Measurements from ENCODE around the gene EDA. TPM values are rescaled to one million over a fixed set of nuclear protein-coding genes. Genes with fewer than 3 reads are reported as not detected.

The EDA gene
- total and polyA plus RNA-seq, 2 of the 13 experiments (the other 11 are each of a cell fraction or from before 2014, with no cell fraction given), result 8.8 to 11.2 TPM

- Histone ChIP-seq H3K4me2 (ENCODE audit: low read depth, low read length) (no peak overlapping the region), H3K4me1 (ENCODE audit: insufficient read depth, low read length) (peaks cover 8% of the 10 kb centered on the region; the same call in 1 of the 2 replicates), H3K36me3 (replicated peaks in 1 of 2; ENCODE audit: control insufficient read depth in 1 of 2, insufficient read depth in 2 of 2, low read length in 2 of 2) (no peaks in the 10 kb centered on the region), H3K27me3 (ENCODE audit: control insufficient read depth in 1 of 2, insufficient read depth in 2 of 2, low read length in 2 of 2) (no peaks in the 10 kb centered on the region), H3K4me3 (replicated peaks in 1 of 3; ENCODE audit: insufficient read depth in 1 of 3, low read depth in 2 of 3, low read length in 3 of 3) (no peak overlapping the region), H3K9ac (ENCODE audit: insufficient read depth, low read depth, low read length) (no peak overlapping the region), H4K20me1 (ENCODE audit: insufficient read depth, low read length) (no peaks in the 10 kb centered on the region), H3K27ac (ENCODE audit: extremely low read length, insufficient read depth, low read length) (no peak overlapping the region), H2AFZ (ENCODE audit: low read length) (no peak overlapping the region), H3K9me3 (ENCODE audit: low read length) (no peaks in the 10 kb centered on the region), H3K79me2 (ENCODE audit: insufficient read depth, low read length) (no peaks in the 10 kb centered on the region)
- WGBS (ENCODE audit: low lambda C conversion rate), result 100% methylated on average over 1 of the region's 4 CpGs
- DNase-seq (ENCODE audit: low spot score) (no peak), FAIRE-seq (no peak), ATAC-seq (no peak)
- POLR2A ChIA-PET, result no interaction called here
- intact Hi-C loops (cut with micrococcal nuclease; ENCODE audit: unreplicated experiment) (no loop called here), in situ Hi-C loops (cut with HindIII; ENCODE audit: extremely low pct_ligation_motif_present, low pct_unique_long_range_greater_than_20kb) (no loop called here)
- TF ChIP-seq ZNF777 (CRISPR knock-in tag; IDR thresholded peaks at IDR 0.05) (no peak), ZC3H4 (CRISPR knock-in tag; IDR thresholded peaks at IDR 0.05; ENCODE audit: borderline replicate concordance) (no peak), ZNF605 (CRISPR knock-in tag; IDR thresholded peaks at IDR 0.05) (no peak)
- CTCF ChIA-PET (ENCODE audit: low intra/inter-chr PET ratio, low total read pairs), result no interaction called here
- BruUV-seq (replicated peaks), result no TSS peak
Measured at GRCh38 chrX:69605521-69605920, 10.4 kb upstream of the EDA start.

GRCh38 chrX:69607616-69608015, 8.3 kb upstream of the EDA start:
- H3K4me3 ChIP-seq (replicated peaks in 1 of 3; ENCODE audit: insufficient read depth in 1 of 3, low read depth in 2 of 3, low read length in 3 of 3), result no peak overlapping the region
- no TSS peak for BruUV-seq (replicated peaks)
- no peak overlapping the region for H3K27ac ChIP-seq (ENCODE audit: extremely low read length, insufficient read depth, low read length)
- no peaks in the 10 kb centered on the region for H3K79me2 ChIP-seq (ENCODE audit: insufficient read depth, low read length)
- POLR2A ChIA-PET, result no interaction called here
- no peaks in the 10 kb centered on the region for H4K20me1 ChIP-seq (ENCODE audit: insufficient read depth, low read length)
- H2AFZ ChIP-seq (ENCODE audit: low read length), result no peak overlapping the region
- H3K27me3 ChIP-seq (ENCODE audit: control insufficient read depth in 1 of 2, insufficient read depth in 2 of 2, low read length in 2 of 2), result no peaks in the 10 kb centered on the region
- no peak overlapping the region for H3K4me2 ChIP-seq (ENCODE audit: low read depth, low read length)
- CTCF ChIA-PET (ENCODE audit: low intra/inter-chr PET ratio, low total read pairs), result no interaction called here
- FAIRE-seq (no peak), ATAC-seq (no peak), DNase-seq (ENCODE audit: low spot score) (no peak)
- intact Hi-C loops (cut with micrococcal nuclease; ENCODE audit: unreplicated experiment) (no loop called here), in situ Hi-C loops (cut with HindIII; ENCODE audit: extremely low pct_ligation_motif_present, low pct_unique_long_range_greater_than_20kb) (no loop called here)
- no peak overlapping the region for H3K9ac ChIP-seq (ENCODE audit: insufficient read depth, low read depth, low read length)
- no peaks in the 10 kb centered on the region for H3K9me3 ChIP-seq (ENCODE audit: low read length)
- H3K36me3 ChIP-seq (replicated peaks in 1 of 2; ENCODE audit: control insufficient read depth in 1 of 2, insufficient read depth in 2 of 2, low read length in 2 of 2), result no peaks in the 10 kb centered on the region
- no peak for TF ChIP-seq ZNF629 (CRISPR knock-in tag; conservative IDR thresholded peaks at IDR 0.05)
- TF ChIP-seq RAD51 (IDR thresholded peaks at IDR 0.05; ENCODE audit: borderline replicate concordance), result no peak
- TF ChIP-seq ZFX (CRISPR knock-in tag; IDR thresholded peaks at IDR 0.05; ENCODE audit: low read depth), result no peak
- no peak for TF ChIP-seq CC2D1A (CRISPR knock-in tag; IDR thresholded peaks at IDR 0.05)
- TF ChIP-seq ZNF121 (CRISPR knock-in tag; IDR thresholded peaks at IDR 0.05), result no peak
- no peak for TF ChIP-seq TMF1 (CRISPR knock-in tag; IDR thresholded peaks at IDR 0.05; ENCODE audit: low read depth)
- TF ChIP-seq FOXK2 (IDR thresholded peaks at IDR 0.05), result no peak
- no peak for TF ChIP-seq GPBP1L1 (CRISPR knock-in tag; IDR thresholded peaks at IDR 0.05)
- TF ChIP-seq KDM5A (IDR thresholded peaks at IDR 0.05; ENCODE audit: borderline replicate concordance, low read length), result no peak
- peaks cover 22% of the 10 kb centered on the region for H3K4me1 ChIP-seq (ENCODE audit: insufficient read depth, low read length)
